ENCODE results near the gene OLIG1.

DNA sequence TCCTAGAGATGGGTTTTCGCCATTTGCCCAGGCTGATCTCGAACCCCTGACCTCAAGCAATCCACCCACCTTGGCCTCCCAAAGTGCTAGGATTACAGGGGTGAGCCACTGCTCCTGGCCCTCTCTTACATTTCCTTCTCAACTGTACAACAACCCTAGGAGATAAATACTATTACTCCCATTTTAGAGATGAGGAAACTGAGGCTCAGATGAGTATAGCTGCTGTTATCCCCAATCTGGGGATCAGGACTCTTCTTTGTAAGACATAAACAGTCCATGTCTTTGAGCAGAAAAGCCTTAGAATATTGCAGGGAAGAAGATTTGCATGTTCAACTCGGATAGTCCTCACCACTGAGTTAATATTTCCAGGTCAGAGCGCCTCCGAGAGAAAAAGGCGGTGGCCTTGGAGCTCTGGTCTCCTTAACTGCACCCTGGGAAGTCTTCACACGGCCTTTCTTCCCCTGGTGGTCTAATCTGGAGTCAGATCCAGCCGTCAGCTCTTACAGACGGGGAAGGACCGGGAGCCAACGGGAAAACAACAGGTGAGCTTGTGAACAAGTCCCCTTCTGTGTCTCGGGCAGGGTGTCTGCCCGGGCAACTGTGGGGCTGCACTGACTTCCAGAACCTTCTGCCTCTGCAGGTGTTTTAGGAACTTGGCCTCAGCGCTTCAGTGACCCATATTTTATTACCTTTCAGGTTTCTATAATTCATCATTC lies 5.9 kb upstream of the OLIG1 start:
- TF ChIP-seq, protein P1, sequence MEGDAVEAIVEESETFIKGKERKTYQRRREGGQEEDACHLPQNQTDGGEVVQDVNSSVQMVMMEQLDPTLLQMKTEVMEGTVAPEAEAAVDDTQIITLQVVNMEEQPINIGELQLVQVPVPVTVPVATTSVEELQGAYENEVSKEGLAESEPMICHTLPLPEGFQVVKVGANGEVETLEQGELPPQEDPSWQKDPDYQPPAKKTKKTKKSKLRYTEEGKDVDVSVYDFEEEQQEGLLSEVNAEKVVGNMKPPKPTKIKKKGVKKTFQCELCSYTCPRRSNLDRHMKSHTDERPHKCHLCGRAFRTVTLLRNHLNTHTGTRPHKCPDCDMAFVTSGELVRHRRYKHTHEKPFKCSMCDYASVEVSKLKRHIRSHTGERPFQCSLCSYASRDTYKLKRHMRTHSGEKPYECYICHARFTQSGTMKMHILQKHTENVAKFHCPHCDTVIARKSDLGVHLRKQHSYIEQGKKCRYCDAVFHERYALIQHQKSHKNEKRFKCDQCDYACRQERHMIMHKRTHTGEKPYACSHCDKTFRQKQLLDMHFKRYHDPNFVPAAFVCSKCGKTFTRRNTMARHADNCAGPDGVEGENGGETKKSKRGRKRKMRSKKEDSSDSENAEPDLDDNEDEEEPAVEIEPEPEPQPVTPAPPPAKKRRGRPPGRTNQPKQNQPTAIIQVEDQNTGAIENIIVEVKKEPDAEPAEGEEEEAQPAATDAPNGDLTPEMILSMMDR (IDR thresholded peaks at IDR 0.05), result no peak
- TF ChIP-seq POLR2A (IDR thresholded peaks at IDR 0.05) (no peak), POLR2AphosphoS5 (IDR thresholded peaks at IDR 0.05) (no peak)

All from prostate gland (tissue), 2 donors.